Measurements from ENCODE around the gene FXYD4. TPM values are rescaled to one million over a fixed set of nuclear protein-coding genes. Genes with fewer than 3 reads are reported as not detected.

FXYD4 gene
- polyA plus RNA-seq, 1 experiment: not detected

DNA sequence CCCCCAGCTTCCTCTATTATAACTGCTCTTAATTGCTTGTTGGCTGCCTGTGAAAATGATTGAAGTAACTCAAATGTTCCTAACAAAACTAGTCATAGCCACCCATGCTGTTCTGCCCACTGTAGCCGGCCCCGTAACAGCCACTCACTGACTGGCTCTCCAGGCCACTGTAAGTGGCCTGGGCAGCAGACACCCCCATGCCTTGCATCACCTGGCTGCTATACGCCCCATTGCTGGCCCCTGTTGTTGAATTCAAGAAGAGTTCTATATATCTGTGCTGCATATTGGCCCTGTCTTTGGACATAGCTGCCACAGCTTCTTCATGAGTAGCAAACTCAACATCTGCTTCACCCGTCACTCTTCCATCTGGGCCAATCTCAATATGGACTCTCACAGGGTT lies 15.1 kb downstream of the FXYD4 start:
- peaks cover 25% of the 10 kb centered on the region for H3K36me3 ChIP-seq (ENCODE audit: control insufficient read depth, insufficient read depth, low read length)
- H3K27me3 ChIP-seq (ENCODE audit: control insufficient read depth, insufficient read depth, low read length): no peaks in the 10 kb centered on the region
- ChIA-PET POLR2A (no interaction called here), CTCF (no interaction called here)
- H3K4me3 ChIP-seq (ENCODE audit: low read depth, low read length): no peak overlapping the region
- DNase-seq (ENCODE audit: low read depth): no peak
- TF ChIP-seq, protein P1, sequence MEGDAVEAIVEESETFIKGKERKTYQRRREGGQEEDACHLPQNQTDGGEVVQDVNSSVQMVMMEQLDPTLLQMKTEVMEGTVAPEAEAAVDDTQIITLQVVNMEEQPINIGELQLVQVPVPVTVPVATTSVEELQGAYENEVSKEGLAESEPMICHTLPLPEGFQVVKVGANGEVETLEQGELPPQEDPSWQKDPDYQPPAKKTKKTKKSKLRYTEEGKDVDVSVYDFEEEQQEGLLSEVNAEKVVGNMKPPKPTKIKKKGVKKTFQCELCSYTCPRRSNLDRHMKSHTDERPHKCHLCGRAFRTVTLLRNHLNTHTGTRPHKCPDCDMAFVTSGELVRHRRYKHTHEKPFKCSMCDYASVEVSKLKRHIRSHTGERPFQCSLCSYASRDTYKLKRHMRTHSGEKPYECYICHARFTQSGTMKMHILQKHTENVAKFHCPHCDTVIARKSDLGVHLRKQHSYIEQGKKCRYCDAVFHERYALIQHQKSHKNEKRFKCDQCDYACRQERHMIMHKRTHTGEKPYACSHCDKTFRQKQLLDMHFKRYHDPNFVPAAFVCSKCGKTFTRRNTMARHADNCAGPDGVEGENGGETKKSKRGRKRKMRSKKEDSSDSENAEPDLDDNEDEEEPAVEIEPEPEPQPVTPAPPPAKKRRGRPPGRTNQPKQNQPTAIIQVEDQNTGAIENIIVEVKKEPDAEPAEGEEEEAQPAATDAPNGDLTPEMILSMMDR (IDR thresholded peaks at IDR 0.05; ENCODE audit: insufficient read depth, low read depth, low read length): no peak

- CTCF ChIA-PET: no interaction called here
- H3K36me3 ChIP-seq (ENCODE audit: control insufficient read depth, insufficient read depth, low read length): peaks cover 27% of the 10 kb centered on the region
- no peaks in the 10 kb centered on the region for H3K27me3 ChIP-seq (ENCODE audit: control insufficient read depth, insufficient read depth, low read length)
- POLR2A ChIA-PET: no interaction called here
- no peak overlapping the region for H3K4me3 ChIP-seq (ENCODE audit: low read depth, low read length)
- TF ChIP-seq, protein P1 (IDR thresholded peaks at IDR 0.05; ENCODE audit: insufficient read depth, low read depth, low read length): no peak
- DNase-seq (ENCODE audit: low read depth): no peak
These were observed 15.7 kb downstream of the FXYD4 start for GRCh38 chr10:43386981-43387677.

GRCh38 chr10:43387678-43388032 lies 16.2 kb downstream of the FXYD4 start:
- TF ChIP-seq, protein P1 (IDR thresholded peaks at IDR 0.05; ENCODE audit: insufficient read depth, low read depth, low read length): no peak
- ChIA-PET CTCF (no interaction called here), POLR2A (no interaction called here)
- no peaks in the 10 kb centered on the region for H3K27me3 ChIP-seq (ENCODE audit: control insufficient read depth, insufficient read depth, low read length)
- DNase-seq (ENCODE audit: low read depth): no peak
- no peak overlapping the region for H3K4me3 ChIP-seq (ENCODE audit: low read depth, low read length)
- H3K36me3 ChIP-seq (ENCODE audit: control insufficient read depth, insufficient read depth, low read length): peaks cover 30% of the 10 kb centered on the region

GRCh38 chr10:43389867-43390266 lies 18.4 kb downstream of the FXYD4 start:
- no peaks in the 10 kb centered on the region for H3K27me3 ChIP-seq (ENCODE audit: control insufficient read depth, insufficient read depth, low read length)
- peaks cover 35% of the 10 kb centered on the region for H3K36me3 ChIP-seq (ENCODE audit: control insufficient read depth, insufficient read depth, low read length)
- ChIA-PET POLR2A (no interaction called here), CTCF (interaction anchor here (0.7 to 1.7 kb wide), 4 partner anchors 17 to 70 kb away, joined by 3 to 4 read pairs (median 4); no protein-coding TSS in a partner anchor)
- DNase-seq (ENCODE audit: low read depth): no peak
- TF ChIP-seq, protein P1 (IDR thresholded peaks at IDR 0.05; ENCODE audit: insufficient read depth, low read depth, low read length): no peak
- H3K4me3 ChIP-seq (ENCODE audit: low read depth, low read length): no peak overlapping the region

GRCh38 chr10:43390333-43390732 lies 18.9 kb downstream of the FXYD4 start:
- no peaks in the 10 kb centered on the region for H3K27me3 ChIP-seq (ENCODE audit: control insufficient read depth, insufficient read depth, low read length)
- ChIA-PET CTCF (interaction anchor here (0.5 to 1.7 kb wide), 4 partner anchors 17 to 69 kb away, joined by 3 to 4 read pairs (median 4); no protein-coding TSS in a partner anchor), POLR2A (no interaction called here)
- no peak overlapping the region for H3K4me3 ChIP-seq (ENCODE audit: low read depth, low read length)
- DNase-seq (ENCODE audit: low read depth): no peak
- peaks cover 35% of the 10 kb centered on the region for H3K36me3 ChIP-seq (ENCODE audit: control insufficient read depth, insufficient read depth, low read length)
- TF ChIP-seq, protein P1 (IDR thresholded peaks at IDR 0.05; ENCODE audit: insufficient read depth, low read depth, low read length): no peak
